ENCODE results near the gene ABCC12.

DNA sequence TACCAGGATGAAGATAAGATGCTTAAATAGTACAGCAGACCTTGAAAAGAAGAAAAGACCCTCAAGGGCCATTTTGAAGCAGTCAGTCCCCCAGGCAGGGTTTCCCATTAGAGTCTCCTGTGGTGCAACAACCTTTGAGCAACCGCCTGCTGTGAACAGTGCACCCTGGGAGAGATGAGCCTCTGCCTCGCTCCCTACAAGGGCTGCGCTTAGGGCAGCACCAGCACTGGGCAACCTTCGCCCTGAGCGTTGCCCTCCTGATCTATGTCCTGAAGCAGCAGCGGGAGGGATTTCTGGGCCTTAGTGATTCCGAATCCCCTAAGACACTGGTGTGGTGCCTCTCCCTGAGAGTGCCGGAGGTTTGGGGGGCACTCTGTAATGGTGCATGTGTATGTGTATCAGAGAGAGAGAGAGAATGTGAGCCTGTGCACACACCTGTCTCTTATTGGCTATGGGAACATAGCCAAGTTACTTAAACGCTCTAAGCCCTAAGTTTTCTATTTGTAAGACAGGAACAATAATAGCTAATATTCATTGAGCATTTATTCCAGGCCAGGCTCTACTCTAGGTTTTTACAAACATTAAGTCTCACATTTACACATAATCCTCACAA lies 25.2 kb upstream of the ABCC12 start:
- TF ChIP-seq CTCF (IDR thresholded peaks at IDR 0.05) = no peak
- no peak for TF ChIP-seq ZNF317 (CRISPR knock-in tag; IDR thresholded peaks at IDR 0.05; ENCODE audit: borderline replicate concordance, low read depth)
- TF ChIP-seq MYBL2 (CRISPR knock-in tag; IDR thresholded peaks at IDR 0.05) = no peak
- no peak for TF ChIP-seq USF2 (CRISPR knock-in tag; IDR thresholded peaks at IDR 0.05)
- no peak for TF ChIP-seq CREM (CRISPR knock-in tag; IDR thresholded peaks at IDR 0.05)
